Measurements from ENCODE around the gene MEOX2. TPM values are rescaled to one million over a fixed set of nuclear protein-coding genes. Genes with fewer than 3 reads are reported as not detected.

MEOX2 gene
- total RNA-seq, 1 experiment from 2014 or later: not detected

GRCh38 chr7:15678653-15679052, 7.8 kb downstream of the MEOX2 start:
- Mint-ChIP-seq H3K4me3 (ENCODE audit: unreplicated experiment) (no peak overlapping the region), H3K4me1 (ENCODE audit: insufficient read depth, unreplicated experiment) (no peaks in the 10 kb centered on the region), H3K27ac (ENCODE audit: low read depth, unreplicated experiment) (no peak overlapping the region), H3K27me3 (ENCODE audit: insufficient read depth, unreplicated experiment) (peaks cover 35% of the 10 kb centered on the region), H3K9me3 (ENCODE audit: unreplicated experiment) (no peaks in the 10 kb centered on the region), H3K36me3 (ENCODE audit: insufficient read depth, unreplicated experiment) (no peaks in the 10 kb centered on the region)
- no peak for TF ChIP-seq CTCF (IDR thresholded peaks at IDR 0.05; ENCODE audit: unreplicated experiment)
- CTCF ChIA-PET: no interaction called here
- POLR2A ChIA-PET: no interaction called here
- DNase-seq (ENCODE audit: unreplicated experiment): no peak
- no TSS peak for BruUV-seq (replicated peaks)
- intact Hi-C loops (cut with micrococcal nuclease): no loop called here

GRCh38 chr7:15675379-15675778, 11.1 kb downstream of the MEOX2 start:
- Mint-ChIP-seq H3K27me3 (ENCODE audit: insufficient read depth, unreplicated experiment) (peaks cover 57% of the 10 kb centered on the region), H3K4me1 (ENCODE audit: insufficient read depth, unreplicated experiment) (no peaks in the 10 kb centered on the region), H3K27ac (ENCODE audit: low read depth, unreplicated experiment) (no peak overlapping the region), H3K4me3 (ENCODE audit: unreplicated experiment) (no peak overlapping the region), H3K9me3 (ENCODE audit: unreplicated experiment) (no peaks in the 10 kb centered on the region), H3K36me3 (ENCODE audit: insufficient read depth, unreplicated experiment) (no peaks in the 10 kb centered on the region)
- intact Hi-C loops (cut with micrococcal nuclease): no loop called here
- ChIA-PET CTCF (no interaction called here), POLR2A (no interaction called here)
- DNase-seq (ENCODE audit: unreplicated experiment): no peak
- TF ChIP-seq CTCF (IDR thresholded peaks at IDR 0.05; ENCODE audit: unreplicated experiment): no peak
- no TSS peak for BruUV-seq (replicated peaks)

- intact Hi-C loops (cut with micrococcal nuclease): no loop called here
- Mint-ChIP-seq H3K27ac (ENCODE audit: low read depth, unreplicated experiment) (no peak overlapping the region), H3K27me3 (ENCODE audit: insufficient read depth, unreplicated experiment) (peaks cover 57% of the 10 kb centered on the region), H3K36me3 (ENCODE audit: insufficient read depth, unreplicated experiment) (no peaks in the 10 kb centered on the region), H3K9me3 (ENCODE audit: unreplicated experiment) (no peaks in the 10 kb centered on the region), H3K4me1 (ENCODE audit: insufficient read depth, unreplicated experiment) (no peaks in the 10 kb centered on the region), H3K4me3 (ENCODE audit: unreplicated experiment) (no peak overlapping the region)
- ChIA-PET POLR2A (no interaction called here), CTCF (no interaction called here)
- DNase-seq (ENCODE audit: unreplicated experiment): no peak
- BruUV-seq (replicated peaks): no TSS peak
- TF ChIP-seq CTCF (IDR thresholded peaks at IDR 0.05; ENCODE audit: unreplicated experiment): no peak
These were observed 11.9 kb downstream of the MEOX2 start for GRCh38 chr7:15674586-15674985.

- ChIA-PET POLR2A (no interaction called here), CTCF (no interaction called here)
- Mint-ChIP-seq H3K4me1 (ENCODE audit: insufficient read depth, unreplicated experiment) (no peaks in the 10 kb centered on the region), H3K4me3 (ENCODE audit: unreplicated experiment) (no peak overlapping the region), H3K27ac (ENCODE audit: low read depth, unreplicated experiment) (no peak overlapping the region), H3K27me3 (ENCODE audit: insufficient read depth, unreplicated experiment) (peaks cover 49% of the 10 kb centered on the region), H3K9me3 (ENCODE audit: unreplicated experiment) (no peaks in the 10 kb centered on the region), H3K36me3 (ENCODE audit: insufficient read depth, unreplicated experiment) (no peaks in the 10 kb centered on the region)
- intact Hi-C loops (cut with micrococcal nuclease): no loop called here
- BruUV-seq (replicated peaks): no TSS peak
- no peak for DNase-seq (ENCODE audit: unreplicated experiment)
- no peak for TF ChIP-seq CTCF (IDR thresholded peaks at IDR 0.05; ENCODE audit: unreplicated experiment)
These were observed 16.9 kb downstream of the MEOX2 start for GRCh38 chr7:15669443-15670090.
